Activated CD4-positive, alpha-beta T cell treated with anti-CD3 and anti-CD28 coated beads for 24 hours (primary cell): ENCODE data around the gene KRTAP10-2.

Source experiments
- DNase-seq, 2 donors: peaks; one replicate each; pipeline ENCODE4 v3.0.0-alpha.2; 2020; ENCODE audit warnings: low read depth in 2 of 2

KRTAP10-2 gene

GRCh38 chr21:44539991-44540666, 11.2 kb downstream of the KRTAP10-2 start, which contains the start of gene KRTAP10-1:
Gene KRTAP10-1, minus strand, starts transcription at chr21:44540195. Its CDS starts 45 bp downstream, at chr21:44540150.
- no peak for DNase-seq

GRCh38 chr21:44539046-44539445, 12.3 kb downstream of the KRTAP10-2 start:
- DNase-seq: no peak

DNA sequence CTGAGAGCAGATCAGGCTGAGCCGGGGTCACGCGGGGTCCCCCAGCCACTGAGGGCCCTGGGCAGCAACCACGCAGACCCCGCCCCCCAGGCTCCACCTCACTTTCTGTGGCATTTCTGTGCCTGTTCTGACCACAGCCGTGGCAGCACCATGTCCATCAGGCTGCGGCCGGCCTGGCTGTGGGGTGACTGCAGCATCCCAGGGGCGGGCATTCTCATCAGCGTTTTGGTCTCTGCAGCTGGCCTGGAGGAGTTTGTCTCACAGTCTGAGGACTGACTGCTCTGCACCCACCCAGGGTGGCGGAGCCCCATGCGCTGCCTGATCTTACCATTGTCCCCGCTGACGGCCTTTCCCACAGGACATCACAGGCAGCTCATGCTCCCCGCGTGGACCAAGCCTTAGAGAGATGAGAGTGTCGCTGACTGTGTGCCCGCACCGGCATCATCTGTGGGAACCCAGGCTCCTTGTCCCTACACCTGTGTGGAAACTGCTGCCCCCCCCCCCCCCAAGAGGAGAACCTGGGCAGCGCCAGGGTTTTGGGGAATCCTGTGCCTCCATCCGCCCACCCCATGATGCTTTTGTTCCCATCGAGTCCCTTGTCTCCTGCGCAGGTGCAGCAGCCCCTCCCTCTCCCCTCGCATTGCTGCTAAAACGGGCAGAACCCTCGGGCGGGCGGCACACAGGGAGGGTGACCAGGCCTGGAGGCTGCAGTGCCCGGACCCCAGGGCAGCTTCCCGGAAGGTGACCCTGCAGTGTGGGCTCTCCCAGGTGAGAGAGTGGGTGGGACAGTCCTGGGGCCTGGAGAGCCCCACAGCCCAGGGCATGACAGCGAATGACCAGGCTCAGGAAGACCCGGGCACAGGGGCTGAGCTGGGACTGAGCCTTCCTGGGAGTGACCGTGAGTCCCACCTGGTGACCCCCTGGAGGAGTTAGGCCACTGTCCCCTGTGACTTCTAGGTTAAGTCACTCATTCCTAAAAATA, 13.1 kb downstream of the KRTAP10-2 start:
- no peak for DNase-seq

GRCh38 chr21:44535963-44536362, 15.3 kb downstream of the KRTAP10-2 start:
- no peak for DNase-seq

DNA sequence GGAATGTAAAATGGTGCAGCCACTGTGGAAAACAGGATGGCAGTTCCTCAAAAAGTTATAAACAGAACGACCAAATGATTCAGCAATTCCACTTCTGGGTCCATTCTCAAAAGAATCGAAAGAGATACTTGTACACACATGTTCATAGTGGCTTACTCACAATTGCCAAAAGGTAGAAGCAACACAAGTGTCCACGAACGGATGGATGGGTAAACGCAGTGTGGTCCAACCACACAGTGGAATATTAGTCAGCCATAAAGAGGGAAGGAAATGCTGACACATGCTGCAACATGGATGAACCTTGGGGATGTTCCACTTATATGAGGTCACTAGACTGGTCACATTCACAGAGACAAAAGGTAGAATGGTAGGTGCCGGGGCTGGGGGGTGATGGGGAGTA, 16.6 kb downstream of the KRTAP10-2 start:
- no peak for DNase-seq

DNA sequence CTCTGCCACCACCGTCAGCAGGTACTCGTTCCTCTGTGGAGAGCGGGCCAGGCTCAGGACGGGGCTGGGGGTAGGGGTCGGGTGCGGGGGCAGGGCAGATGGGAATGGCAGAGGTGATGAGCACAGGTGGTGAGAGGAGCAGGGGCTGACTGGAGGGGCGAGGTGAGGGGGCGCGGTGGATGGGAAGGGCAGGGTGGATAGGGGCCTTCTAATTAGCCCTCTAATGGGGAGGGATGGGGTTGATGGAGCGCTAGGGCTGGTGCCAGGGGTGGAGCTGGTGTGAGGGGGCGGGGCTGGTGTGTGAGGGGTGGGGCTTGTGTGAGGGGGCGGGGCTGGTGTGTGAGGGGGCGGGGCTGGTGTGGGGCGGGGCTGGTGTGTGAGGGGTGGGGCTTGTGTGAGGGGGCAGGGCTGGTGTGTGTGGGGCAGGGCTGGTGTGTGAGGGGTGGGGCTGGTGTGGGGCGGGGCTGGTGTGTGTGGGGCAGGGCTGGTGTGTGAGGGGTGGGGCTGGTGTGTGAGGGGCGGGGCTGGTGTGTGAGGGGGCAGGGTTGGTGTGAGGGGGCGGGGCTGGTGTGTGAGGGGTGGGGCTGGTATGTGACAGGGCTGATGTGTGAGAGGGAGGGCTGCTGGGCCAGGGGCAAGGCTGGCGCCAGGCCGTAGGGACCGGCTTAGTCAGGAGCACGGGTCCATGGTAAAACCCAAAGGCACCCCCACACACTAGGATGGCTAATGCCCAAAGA, 17.2 kb downstream of the KRTAP10-2 start:
- DNase-seq: no peak

- DNase-seq: no peak
Observed at GRCh38 chr21:44533121-44533890, 18.0 kb downstream of the KRTAP10-2 start.

- no peak for DNase-seq
Observed at GRCh38 chr21:44532712-44533111, 18.6 kb downstream of the KRTAP10-2 start.

DNA sequence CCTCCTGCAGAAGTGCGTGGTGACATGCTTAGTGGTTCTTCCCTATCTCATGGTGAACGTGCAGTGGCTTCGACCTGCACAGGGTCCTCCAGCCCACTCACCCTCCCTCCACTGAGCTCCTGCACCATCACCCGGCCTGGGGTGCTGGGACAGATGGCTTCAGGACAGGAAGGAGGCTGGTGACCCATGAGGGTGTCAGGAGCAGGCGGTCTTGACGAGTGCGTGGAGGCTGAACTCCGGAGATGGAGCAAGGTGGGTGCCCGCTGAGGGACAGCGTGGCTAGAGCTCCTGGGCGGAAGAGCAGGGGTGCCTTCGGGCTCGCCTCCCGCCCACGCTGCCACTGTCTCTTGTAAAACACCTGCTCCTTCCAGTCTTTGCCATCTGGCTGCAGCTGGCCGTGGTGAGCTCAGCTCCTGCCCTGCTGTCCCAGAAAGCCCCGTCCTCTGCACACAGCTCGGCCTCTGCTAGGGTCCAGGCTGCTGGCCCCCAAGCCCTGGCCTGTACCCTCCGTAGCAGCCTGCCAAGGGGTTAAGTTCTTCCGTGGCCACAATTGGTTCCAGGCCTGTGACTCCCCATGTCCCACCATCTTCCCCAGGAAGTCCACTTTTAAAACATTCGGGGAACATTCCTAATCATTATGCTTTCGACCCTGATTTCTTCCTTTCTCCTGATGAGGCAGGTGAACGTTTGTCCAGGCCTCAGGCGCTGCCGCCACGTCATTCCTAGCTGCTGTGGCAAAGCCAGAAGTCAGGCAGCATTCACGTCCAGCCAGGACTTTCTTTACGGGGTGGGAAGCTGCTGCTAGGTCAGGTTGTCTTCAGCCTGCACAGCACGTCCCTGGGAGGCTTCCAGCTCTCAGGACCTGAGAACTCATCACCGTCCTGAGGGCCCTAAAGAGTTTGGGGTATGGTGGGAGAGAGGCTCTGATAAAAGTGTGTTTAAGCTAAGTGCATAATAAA, 19.4 kb downstream of the KRTAP10-2 start:
- DNase-seq: no peak

DNA sequence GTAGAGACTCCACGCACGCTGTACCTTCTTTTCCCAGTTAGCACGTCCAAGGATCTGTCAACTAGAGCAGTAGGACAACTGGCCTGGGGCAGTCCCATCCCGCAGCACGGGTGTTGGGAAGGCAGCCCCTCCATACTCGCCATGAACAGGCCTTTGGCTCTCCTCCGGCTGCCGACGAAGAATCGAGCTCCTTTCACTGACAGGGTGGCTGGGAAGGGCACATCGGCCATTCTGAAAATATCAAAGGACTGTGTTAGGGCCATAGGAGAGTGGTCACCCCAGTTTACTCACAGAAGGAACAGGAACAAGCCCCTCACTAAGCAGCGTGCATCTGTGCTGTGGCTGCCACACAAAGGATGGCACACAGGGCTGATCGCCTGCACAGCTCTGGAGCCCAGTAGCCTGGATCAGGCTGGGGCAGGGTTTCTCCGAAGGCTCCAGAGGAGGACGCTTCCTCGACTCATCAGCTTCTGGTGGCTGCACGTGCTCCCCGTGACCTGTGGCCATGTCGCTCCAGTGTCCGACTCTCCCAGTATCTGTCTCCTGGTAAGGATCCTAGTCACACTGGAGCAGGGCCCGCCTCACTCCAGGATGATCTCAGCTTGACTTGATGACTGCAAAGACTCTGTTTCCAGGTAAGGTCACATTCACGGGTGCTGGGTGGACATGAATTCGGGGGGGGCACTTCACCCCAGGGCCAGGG, 20.3 kb downstream of the KRTAP10-2 start:
- DNase-seq: no peak

DNA sequence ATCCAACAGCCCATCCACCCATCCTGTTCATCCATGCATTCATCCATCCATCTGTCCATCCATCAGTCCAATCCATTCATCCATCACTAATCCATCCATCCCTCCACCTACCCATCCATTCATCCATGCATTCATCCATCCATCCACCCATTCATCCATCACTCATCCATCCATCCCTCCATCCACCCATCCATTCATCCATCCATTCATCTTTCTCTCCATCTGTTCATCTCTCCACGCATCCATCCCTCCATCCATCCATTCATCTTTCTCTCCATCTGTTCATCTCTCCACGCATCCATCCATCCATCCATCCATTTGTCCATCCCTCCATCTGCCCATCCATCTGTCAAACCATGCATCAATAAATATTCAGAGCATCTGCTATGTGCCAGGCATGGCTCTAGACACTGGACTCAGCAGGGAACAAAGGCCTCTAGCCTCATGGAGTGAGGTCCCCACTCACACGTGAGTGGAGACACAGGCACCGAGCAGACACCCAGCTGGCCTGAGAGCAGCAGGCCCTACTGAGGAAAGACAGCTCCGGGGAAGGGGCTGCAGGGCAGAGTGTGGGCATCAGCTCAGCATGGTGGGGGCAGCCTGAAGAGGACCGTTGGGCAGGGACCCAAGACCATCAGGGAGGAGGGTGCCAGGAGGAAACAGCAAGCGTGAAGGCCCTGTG, 20.9 kb downstream of the KRTAP10-2 start:
- no peak for DNase-seq

DNA sequence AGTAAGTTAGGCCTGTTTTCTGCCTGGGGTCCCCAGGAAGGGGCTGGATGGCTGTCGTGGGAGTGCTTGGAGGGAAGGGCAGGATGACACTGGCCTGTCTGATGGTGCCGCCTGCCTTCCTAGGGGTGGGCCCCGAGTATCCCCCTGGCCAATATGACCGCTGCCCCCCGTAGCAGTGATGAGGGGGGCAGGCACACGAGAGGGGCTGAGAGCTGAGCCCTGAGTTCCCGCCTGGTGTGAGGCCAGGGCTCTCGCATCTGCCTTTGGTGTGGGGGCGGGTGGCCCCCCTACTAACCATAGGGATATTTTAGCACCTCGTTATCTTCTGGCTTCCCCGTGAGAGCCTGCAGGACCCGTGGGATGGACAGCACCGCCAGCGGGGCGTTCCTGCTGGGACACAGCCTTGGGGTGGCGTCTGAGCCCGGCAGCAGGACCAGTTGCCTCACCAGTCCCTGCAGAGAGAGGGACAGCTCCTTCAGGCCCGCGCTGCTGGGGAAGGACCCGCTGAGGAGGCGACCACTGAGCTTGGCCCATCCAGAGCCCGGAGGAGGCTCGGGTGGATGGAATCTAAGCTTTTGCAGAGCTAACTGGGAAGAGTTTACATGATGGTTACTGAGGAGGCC, 21.7 kb downstream of the KRTAP10-2 start:
- no peak for DNase-seq

DNA sequence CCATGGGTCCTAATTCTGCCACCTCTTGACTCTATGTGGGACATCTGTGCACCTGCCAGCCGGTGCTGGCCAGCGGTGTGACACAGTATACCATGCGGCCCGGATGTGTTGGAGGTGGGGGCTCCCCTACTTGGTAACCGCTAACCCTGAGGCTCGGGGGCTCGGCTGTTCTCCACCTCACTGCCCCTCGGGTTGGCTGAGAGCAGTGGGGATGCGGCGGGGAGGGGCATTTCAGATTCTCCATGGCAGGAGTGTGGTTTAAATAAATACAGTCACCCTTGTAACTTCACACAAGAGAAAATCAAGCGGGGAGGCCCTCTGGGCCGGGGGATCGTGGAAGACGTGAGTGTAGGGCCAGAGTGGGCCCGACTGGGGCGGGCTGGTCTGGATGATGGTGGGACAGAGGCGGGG, 22.3 kb downstream of the KRTAP10-2 start:
- no peak for DNase-seq

DNA sequence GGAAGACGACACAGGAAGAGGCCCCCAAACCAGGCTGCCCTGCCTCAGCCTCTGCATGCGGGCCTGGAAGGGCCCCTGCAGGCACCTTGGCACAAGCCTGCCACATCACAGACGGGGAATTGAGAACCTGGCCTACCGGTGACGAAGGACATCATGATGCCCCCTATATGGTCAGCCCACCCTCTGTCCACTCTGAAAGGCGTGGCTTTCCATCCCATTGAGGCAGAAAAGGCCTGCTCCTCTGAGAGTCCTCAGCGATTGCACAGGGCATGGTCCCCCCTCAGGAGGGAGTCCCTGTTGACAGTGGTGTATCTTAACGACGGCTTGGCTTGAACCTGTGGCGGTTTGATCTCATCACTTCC, 22.7 kb downstream of the KRTAP10-2 start:
- no peak for DNase-seq

- no peak for DNase-seq
Observed at GRCh38 chr21:44527983-44528633, 23.2 kb downstream of the KRTAP10-2 start.

DNA sequence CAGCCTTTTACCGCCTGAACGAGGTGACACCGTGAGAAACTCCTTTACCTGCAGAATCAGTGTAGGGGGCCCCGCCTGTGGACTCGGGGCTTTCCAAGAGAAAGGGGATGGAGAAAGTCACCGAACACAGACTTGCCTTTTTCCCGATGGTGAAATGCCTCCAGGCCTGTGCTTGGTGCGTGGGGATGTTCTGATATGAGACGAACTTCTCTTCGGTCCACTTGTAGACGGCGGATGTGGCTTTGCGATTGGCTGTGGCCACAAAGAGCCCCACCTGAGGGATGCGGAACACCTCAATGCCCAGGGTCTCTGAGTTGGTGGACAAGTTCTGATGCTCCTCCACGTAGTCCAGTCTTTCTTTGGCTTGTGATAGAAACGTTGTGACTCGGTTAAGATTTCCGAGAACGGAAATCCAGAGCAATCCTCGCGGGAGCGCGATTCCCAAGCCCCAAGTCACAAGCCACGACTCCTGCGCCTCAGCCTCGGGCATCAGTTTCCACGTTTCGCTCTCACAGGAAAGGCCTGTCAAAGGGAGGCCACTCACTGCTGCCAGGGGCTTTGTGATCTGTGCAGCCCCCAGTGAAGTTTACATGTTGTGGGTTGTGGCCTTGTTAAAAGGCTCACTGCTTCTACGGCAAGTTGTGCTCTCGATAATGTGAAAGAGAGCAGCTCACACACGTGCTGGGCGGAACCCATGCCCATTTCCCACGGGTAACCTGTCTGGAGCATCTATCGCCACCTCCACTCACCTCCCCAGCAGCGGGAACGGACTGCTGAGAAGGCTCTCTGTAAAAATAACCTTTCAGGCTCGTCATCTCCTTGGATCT, 23.9 kb downstream of the KRTAP10-2 start:
- no peak for DNase-seq
